Measurements from ENCODE around the gene SEC14L5.

SEC14L5 gene

DNA sequence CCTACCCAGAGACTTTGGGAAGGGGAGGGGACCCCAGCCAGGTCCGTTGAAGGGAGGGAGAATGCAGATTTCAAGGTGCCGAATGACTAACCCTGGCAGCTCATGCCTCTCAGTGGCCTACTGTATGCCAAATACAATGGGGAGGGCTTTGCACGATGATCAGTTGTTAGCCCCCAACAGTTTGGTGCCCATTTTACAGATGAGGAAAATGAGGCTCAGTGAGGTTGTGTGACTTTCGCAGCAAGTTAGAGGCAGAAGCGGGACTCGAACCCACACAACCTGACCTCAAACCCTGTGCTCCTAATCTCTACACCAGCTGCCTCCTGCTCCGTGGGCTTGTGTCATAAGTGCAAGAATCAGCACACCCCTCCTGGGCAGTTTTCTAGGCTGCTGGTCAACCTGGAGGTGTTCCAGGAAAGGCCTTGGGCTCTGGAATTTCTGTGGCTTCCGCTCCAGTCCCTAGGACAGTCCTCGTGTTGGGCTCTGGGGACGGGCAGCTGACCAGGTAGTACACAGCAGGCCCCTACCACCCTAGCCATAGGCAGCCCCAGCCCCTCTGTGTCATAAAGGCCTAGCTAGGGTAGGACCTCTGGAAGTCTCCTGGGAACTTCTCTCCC is 87.5 kb downstream of the SEC14L5 start:
- Histone ChIP-seq H4K20me1 (ENCODE audit: control insufficient read depth, insufficient read depth, low read depth, low read length) (no peaks in the 10 kb centered on the region), H3K4me3 (ENCODE audit: low read length) (no peak overlapping the region), H3K4me2 (ENCODE audit: low read length) (no peak overlapping the region), H3K9me2 (replicated peaks; ENCODE audit: control insufficient read depth, low read length) (no peaks in the 10 kb centered on the region), H3K27me3 (ENCODE audit: control insufficient read depth, low read length) (peaks cover 18% of the 10 kb centered on the region), H3K27ac (ENCODE audit: low read depth, low read length) (no peak overlapping the region), H3K79me2 (ENCODE audit: control insufficient read depth, low read length) (no peaks in the 10 kb centered on the region), H3K4me1 (ENCODE audit: control insufficient read depth, low read length) (no peaks in the 10 kb centered on the region), H3K36me3 (ENCODE audit: control insufficient read depth, low read length) (no peaks in the 10 kb centered on the region), H3F3A (ENCODE audit: control insufficient read depth, insufficient read depth) (no peaks in the 10 kb centered on the region), H3K9me3 (ENCODE audit: control insufficient read depth, insufficient read depth, low read length) (no peaks in the 10 kb centered on the region)
- no peak for TF ChIP-seq CTCF (IDR thresholded peaks at IDR 0.05; ENCODE audit: low read depth, low read length, poor library complexity, severe bottlenecking)

DNA sequence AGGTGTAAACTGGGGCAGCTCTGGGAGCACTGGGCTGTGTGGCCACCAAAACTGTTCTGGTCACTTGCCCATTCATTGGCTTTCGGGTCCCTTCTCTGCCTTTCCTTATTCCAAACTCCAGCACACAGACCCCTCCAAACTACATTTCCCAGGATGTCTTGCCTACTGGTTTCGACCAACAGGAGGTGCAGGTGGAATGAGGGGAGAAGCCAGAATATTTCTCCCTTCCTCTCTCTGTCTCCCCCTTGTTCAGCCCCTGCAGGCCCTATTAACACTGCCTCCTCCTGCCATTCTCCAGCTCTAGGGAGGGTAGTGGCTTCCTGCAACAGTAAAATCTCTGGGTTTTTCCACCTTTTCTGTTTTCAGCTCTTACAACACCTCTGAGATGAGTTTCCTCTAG is 88.8 kb downstream of the SEC14L5 start:
- no peaks in the 10 kb centered on the region for H3K9me2 ChIP-seq (replicated peaks; ENCODE audit: control insufficient read depth, low read length)
- H3K27ac ChIP-seq (ENCODE audit: low read depth, low read length) = no peak overlapping the region
- H3K4me3 ChIP-seq (ENCODE audit: low read length) = no peak overlapping the region
- H3K79me2 ChIP-seq (ENCODE audit: control insufficient read depth, low read length) = no peaks in the 10 kb centered on the region
- no peaks in the 10 kb centered on the region for H3F3A ChIP-seq (ENCODE audit: control insufficient read depth, insufficient read depth)
- no peaks in the 10 kb centered on the region for H4K20me1 ChIP-seq (ENCODE audit: control insufficient read depth, insufficient read depth, low read depth, low read length)
- H3K36me3 ChIP-seq (ENCODE audit: control insufficient read depth, low read length) = no peaks in the 10 kb centered on the region
- H3K4me1 ChIP-seq (ENCODE audit: control insufficient read depth, low read length) = no peaks in the 10 kb centered on the region
- no peak for TF ChIP-seq EZH2phosphoT487 (IDR thresholded peaks at IDR 0.05; ENCODE audit: borderline replicate concordance, low read length)
- no peak for TF ChIP-seq CTCF (IDR thresholded peaks at IDR 0.05; ENCODE audit: low read depth, low read length, poor library complexity, severe bottlenecking)
- H3K4me2 ChIP-seq (ENCODE audit: low read length) = no peak overlapping the region
- no peaks in the 10 kb centered on the region for H3K9me3 ChIP-seq (ENCODE audit: control insufficient read depth, insufficient read depth, low read length)
- peaks cover 14% of the 10 kb centered on the region; the same call in 1 of the 2 replicates for H3K27me3 ChIP-seq (ENCODE audit: control insufficient read depth, low read length)

- Histone ChIP-seq H3K27me3 (ENCODE audit: control insufficient read depth, low read length) (peaks cover 2% of the 10 kb centered on the region; the same call in 1 of the 2 replicates), H3K4me2 (ENCODE audit: low read length) (no peak overlapping the region), H3K27ac (ENCODE audit: low read depth, low read length) (no peak overlapping the region), H3F3A (ENCODE audit: control insufficient read depth, insufficient read depth) (no peaks in the 10 kb centered on the region), H4K20me1 (ENCODE audit: control insufficient read depth, insufficient read depth, low read depth, low read length) (no peaks in the 10 kb centered on the region), H3K79me2 (ENCODE audit: control insufficient read depth, low read length) (no peaks in the 10 kb centered on the region), H3K9me3 (ENCODE audit: control insufficient read depth, insufficient read depth, low read length) (no peaks in the 10 kb centered on the region), H3K4me1 (ENCODE audit: control insufficient read depth, low read length) (no peaks in the 10 kb centered on the region), H3K9me2 (replicated peaks; ENCODE audit: control insufficient read depth, low read length) (no peaks in the 10 kb centered on the region), H3K4me3 (ENCODE audit: low read length) (no peak overlapping the region), H3K36me3 (ENCODE audit: control insufficient read depth, low read length) (no peaks in the 10 kb centered on the region)
- TF ChIP-seq EZH2phosphoT487 (IDR thresholded peaks at IDR 0.05; ENCODE audit: borderline replicate concordance, low read length) = no peak
Observed at GRCh38 chr16:5054876-5055865, 97.0 kb downstream of the SEC14L5 start.

- H4K20me1 ChIP-seq (ENCODE audit: control insufficient read depth, insufficient read depth, low read depth, low read length) = no peaks in the 10 kb centered on the region
- no peaks in the 10 kb centered on the region for H3F3A ChIP-seq (ENCODE audit: control insufficient read depth, insufficient read depth)
- no peak overlapping the region for H3K27ac ChIP-seq (ENCODE audit: low read depth, low read length)
- no peaks in the 10 kb centered on the region for H3K79me2 ChIP-seq (ENCODE audit: control insufficient read depth, low read length)
- TF ChIP-seq EZH2phosphoT487 (IDR thresholded peaks at IDR 0.05; ENCODE audit: borderline replicate concordance, low read length) (no peak), CTCF (IDR thresholded peaks at IDR 0.05; ENCODE audit: low read depth, low read length, poor library complexity, severe bottlenecking) (peak; percentile 81)
- no peaks in the 10 kb centered on the region for H3K4me1 ChIP-seq (ENCODE audit: control insufficient read depth, low read length)
- no peaks in the 10 kb centered on the region for H3K9me3 ChIP-seq (ENCODE audit: control insufficient read depth, insufficient read depth, low read length)
- H3K4me3 ChIP-seq (ENCODE audit: low read length) = no peak overlapping the region
- H3K4me2 ChIP-seq (ENCODE audit: low read length) = no peak overlapping the region
- no peaks in the 10 kb centered on the region for H3K9me2 ChIP-seq (replicated peaks; ENCODE audit: control insufficient read depth, low read length)
- no peaks in the 10 kb centered on the region for H3K27me3 ChIP-seq (ENCODE audit: control insufficient read depth, low read length)
- no peaks in the 10 kb centered on the region for H3K36me3 ChIP-seq (ENCODE audit: control insufficient read depth, low read length)
Observed at GRCh38 chr16:5056352-5056751, 98.2 kb downstream of the SEC14L5 start.

Data from DOHH2 (cell line).